GM21723 (cell line): ENCODE results near the gene FDXR.
"Not testable (repeated sequence)": the region's sequence is repeated elsewhere in the genome, so short reads cannot be mapped to it uniquely, and the experiment has no call there.

Experiments used
- ATAC-seq: cut with Tn5 transposase; IDR thresholded peaks from one replicate; pipeline ENCODE4 v1.9.1; 2021; ENCODE audit warnings: mild to moderate bottlenecking, moderate library complexity; ENCODE audit not compliant: unreplicated experiment

The FDXR gene

GRCh38 chr17:74872313-74873036 lies at the start of gene FDXR:
FDXR (minus strand) TSS chr17:74872994; CDS start chr17:74872944, 50 bp downstream.
- no peak for ATAC-seq

GRCh38 chr17:74922172-74922571 lies 49.4 kb upstream of the FDXR start:
- no peak for ATAC-seq

- ATAC-seq = no peak
These were observed 49.0 kb upstream of the FDXR start for GRCh38 chr17:74921769-74922168.

GRCh38 chr17:74921026-74921681 lies 48.4 kb upstream of the FDXR start:
- ATAC-seq = no peak

- ATAC-seq = no peak
These were observed 47.8 kb upstream of the FDXR start for GRCh38 chr17:74920642-74921025.

GRCh38 chr17:74920306-74920620 lies 47.5 kb upstream of the FDXR start:
- ATAC-seq = no peak

GRCh38 chr17:74919440-74920305 lies 46.9 kb upstream of the FDXR start:
- ATAC-seq = no peak

- ATAC-seq = no peak
These were observed 46.1 kb upstream of the FDXR start for GRCh38 chr17:74918906-74919305.

- no peak for ATAC-seq
These were observed 44.6 kb upstream of the FDXR start for GRCh38 chr17:74917430-74917829.

- ATAC-seq = no peak
These were observed 44.0 kb upstream of the FDXR start for GRCh38 chr17:74916851-74917199.

GRCh38 chr17:74916136-74916850 lies 43.5 kb upstream of the FDXR start:
- ATAC-seq = no peak

- ATAC-seq = not testable (repeated sequence)
These were observed 38.6 kb upstream of the FDXR start for GRCh38 chr17:74911423-74911822.

- ATAC-seq = not testable (repeated sequence)
These were observed 36.3 kb upstream of the FDXR start for GRCh38 chr17:74909097-74909496.

- ATAC-seq = no peak
These were observed 34.2 kb upstream of the FDXR start for GRCh38 chr17:74907012-74907411.

GRCh38 chr17:74906214-74906793 lies 33.5 kb upstream of the FDXR start:
- not testable (repeated sequence) for ATAC-seq

- no peak for ATAC-seq
These were observed 32.1 kb upstream of the FDXR start for GRCh38 chr17:74904687-74905409.

- ATAC-seq = no peak
These were observed 30.9 kb upstream of the FDXR start for GRCh38 chr17:74903671-74904070.

- ATAC-seq = no peak
These were observed 30.2 kb upstream of the FDXR start for GRCh38 chr17:74903034-74903433.

- no peak for ATAC-seq
These were observed 28.8 kb upstream of the FDXR start for GRCh38 chr17:74901353-74902135.
